Neural crest cell (in vitro differentiated cells): ENCODE measurements around the gene ASMTL. TPM values are rescaled to one million over a fixed set of nuclear protein-coding genes. Genes with fewer than 3 reads are reported as not detected.
A peak's percentile ranks its signal among the peaks of the same experiment; 100 is the strongest.

ENCODE experiments used
- DNase-seq: peaks from one replicate; pipeline ENCODE4 v3.0.0; 2021; ENCODE audit warnings: low read depth, mixed read lengths, low spot score
- H3K27ac Mint-ChIP-seq: one replicate; pipeline ENCODE4 v1.8.0; 2021; ENCODE audit warnings: mild to moderate bottlenecking, mixed read lengths; ENCODE audit not compliant: unreplicated experiment
- H3K27me3 Mint-ChIP-seq: 2 replicates; pipeline ENCODE4 v1.8.0; 2021; ENCODE audit warnings: low read depth, mild to moderate bottlenecking, mixed read lengths
- H3K36me3 Mint-ChIP-seq: 2 replicates; pipeline ENCODE4 v1.8.0; 2021; ENCODE audit warnings: low read depth, mild to moderate bottlenecking, mixed read lengths
- H3K4me1 Mint-ChIP-seq: 2 replicates; pipeline ENCODE4 v1.8.0; 2021; ENCODE audit warnings: mixed read lengths
- H3K4me3 Mint-ChIP-seq: one replicate; pipeline ENCODE4 v1.8.0; 2021; ENCODE audit warnings: mild to moderate bottlenecking, mixed read lengths
- H3K9me3 Mint-ChIP-seq: 2 replicates; pipeline ENCODE4 v1.8.0; 2021; ENCODE audit warnings: mixed read lengths
- total RNA-seq: library from RNA; stranded (reverse); gene quantifications from 2 replicates; pipeline ENCODE4 v1.2.1, GENCODE V29; 2021
- TF ChIP-seq, protein P1 (sequence below): fragments of 200-600 bp; sonication (generic); conservative IDR thresholded peaks from 2 replicates; pipeline ENCODE4 v1.5.0; 2021; ENCODE audit warnings: antibody characterized with exemption, mild to moderate bottlenecking

The ASMTL gene
- total RNA-seq, 1 donor from 2014 or later: 37.4 TPM

DNA sequence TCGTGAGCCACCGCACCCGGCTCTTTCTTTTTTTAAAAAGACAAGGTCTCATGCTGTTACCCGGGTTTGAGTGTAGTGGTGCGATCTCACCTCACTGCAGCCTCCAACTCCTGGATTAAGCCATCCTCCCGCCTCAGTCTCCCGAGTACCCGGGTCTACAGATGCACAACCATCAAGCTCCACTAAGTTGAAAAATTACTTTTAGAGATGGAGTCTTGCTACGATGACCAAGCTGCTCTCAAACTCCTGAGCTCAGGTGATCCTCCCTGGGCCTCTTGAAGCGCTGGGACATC, 62.8 kb downstream of the ASMTL start:
- no peaks in the 10 kb centered on the region for H3K9me3 Mint-ChIP-seq
- no peak for DNase-seq
- H3K4me1 Mint-ChIP-seq: peaks cover 29% of the 10 kb centered on the region
- H3K27ac Mint-ChIP-seq: no peak overlapping the region
- H3K27me3 Mint-ChIP-seq: peaks cover 3% of the 10 kb centered on the region
- H3K4me3 Mint-ChIP-seq: peak overlapping the region; percentile 86
- TF ChIP-seq, protein P1, sequence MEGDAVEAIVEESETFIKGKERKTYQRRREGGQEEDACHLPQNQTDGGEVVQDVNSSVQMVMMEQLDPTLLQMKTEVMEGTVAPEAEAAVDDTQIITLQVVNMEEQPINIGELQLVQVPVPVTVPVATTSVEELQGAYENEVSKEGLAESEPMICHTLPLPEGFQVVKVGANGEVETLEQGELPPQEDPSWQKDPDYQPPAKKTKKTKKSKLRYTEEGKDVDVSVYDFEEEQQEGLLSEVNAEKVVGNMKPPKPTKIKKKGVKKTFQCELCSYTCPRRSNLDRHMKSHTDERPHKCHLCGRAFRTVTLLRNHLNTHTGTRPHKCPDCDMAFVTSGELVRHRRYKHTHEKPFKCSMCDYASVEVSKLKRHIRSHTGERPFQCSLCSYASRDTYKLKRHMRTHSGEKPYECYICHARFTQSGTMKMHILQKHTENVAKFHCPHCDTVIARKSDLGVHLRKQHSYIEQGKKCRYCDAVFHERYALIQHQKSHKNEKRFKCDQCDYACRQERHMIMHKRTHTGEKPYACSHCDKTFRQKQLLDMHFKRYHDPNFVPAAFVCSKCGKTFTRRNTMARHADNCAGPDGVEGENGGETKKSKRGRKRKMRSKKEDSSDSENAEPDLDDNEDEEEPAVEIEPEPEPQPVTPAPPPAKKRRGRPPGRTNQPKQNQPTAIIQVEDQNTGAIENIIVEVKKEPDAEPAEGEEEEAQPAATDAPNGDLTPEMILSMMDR: no peak
- peaks cover 29% of the 10 kb centered on the region for H3K36me3 Mint-ChIP-seq

DNA sequence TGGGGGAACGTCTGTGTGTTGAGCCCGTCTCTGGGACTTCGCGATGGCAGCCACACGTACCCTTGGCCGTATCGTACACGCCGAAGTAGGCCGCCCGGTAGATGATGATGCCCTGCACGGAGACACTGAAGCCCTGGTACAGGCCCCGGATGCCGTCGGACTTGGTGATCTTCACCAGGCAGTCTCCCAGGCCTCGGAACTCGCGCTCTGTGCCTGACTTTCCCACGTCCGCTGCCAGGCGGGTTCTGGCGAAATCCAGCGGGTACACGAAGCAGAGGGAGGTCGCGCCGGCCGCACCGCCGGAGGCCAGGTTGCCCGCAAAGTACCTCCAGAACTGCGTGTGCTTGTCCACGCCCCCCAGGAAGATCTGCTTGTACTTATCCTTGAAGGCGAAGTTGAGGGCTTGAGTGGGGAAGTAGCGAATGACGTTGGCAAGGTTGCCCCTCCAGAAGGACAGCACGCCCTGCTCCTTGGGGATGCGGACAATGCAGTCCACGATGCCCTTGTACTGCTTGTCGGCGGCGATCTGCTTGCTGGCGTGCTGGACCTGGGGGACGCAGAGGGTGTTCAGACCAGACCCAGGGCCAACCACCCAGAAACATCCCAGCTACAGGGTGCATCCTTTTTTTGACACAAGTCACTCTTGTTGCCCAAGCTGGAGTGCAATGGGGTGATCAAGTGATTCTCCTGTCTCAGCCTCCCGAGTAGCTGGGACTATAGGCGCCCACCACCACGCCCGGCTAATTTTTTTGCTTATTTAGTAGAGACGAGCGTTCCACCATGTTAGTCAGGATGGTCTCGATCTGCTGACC, 63.3 kb downstream of the ASMTL start:
- Mint-ChIP-seq H3K4me1 (peaks cover 23% of the 10 kb centered on the region), H3K27me3 (peaks cover 3% of the 10 kb centered on the region), H3K9me3 (no peaks in the 10 kb centered on the region), H3K36me3 (peaks cover 34% of the 10 kb centered on the region), H3K4me3 (peak overlapping the region; percentile 86), H3K27ac (no peak overlapping the region)
- DNase-seq: no peak
- TF ChIP-seq, protein P1: no peak

DNA sequence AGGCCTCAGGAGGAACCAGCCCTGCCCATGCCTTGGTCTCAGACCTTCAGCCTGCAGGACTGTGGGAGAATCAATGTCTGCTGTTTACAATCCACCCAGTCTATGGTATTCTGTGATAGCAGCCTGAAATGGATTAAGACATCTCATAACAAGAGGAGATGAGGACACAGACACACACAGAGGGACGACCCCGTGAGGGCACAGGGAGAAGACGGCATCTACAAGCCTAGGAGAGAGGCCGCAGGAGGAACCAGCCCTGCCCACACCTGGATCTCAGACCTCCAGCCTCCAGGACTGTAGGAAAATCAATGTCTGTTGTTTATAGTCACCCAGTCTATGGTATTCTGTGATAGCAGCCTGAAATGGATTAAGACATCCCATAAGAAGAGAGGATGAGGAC, 64.1 kb downstream of the ASMTL start:
- no peak for DNase-seq
- Mint-ChIP-seq H3K36me3 (peaks cover 34% of the 10 kb centered on the region), H3K27ac (no peak overlapping the region)

DNA sequence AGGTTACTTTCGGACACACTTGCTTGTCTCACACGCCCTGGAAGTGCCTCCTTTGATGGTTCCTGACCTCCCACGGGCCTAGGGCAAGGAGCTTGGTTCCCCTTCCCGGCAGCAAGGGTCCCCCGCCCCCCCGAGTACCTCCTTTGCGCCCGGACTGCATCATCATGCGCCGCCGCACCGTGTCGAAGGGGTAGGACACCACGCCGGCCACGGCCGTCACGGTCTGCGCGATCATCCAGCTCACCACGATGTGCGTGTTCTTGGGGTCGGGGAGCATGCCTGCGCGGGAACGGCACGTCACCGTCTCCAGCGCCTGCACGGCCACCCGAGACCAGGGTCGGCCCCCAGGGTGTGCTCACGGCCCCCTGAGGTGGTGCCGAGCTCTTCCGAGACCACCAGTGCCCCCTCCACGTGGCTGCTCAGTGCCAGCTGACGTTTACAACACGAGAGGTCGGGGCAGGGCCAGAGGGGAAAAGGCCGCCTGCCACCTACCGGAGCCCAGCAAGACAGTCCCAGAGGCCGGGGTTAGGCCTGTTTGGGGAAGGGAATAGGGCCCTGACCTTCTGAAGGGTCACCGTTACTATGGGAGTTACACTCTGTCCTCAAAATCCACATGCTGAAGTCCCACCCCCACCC, 65.5 kb downstream of the ASMTL start:
- peak overlapping the region; percentile 86 for H3K4me3 Mint-ChIP-seq
- H3K4me1 Mint-ChIP-seq: peaks cover 14% of the 10 kb centered on the region
- H3K27ac Mint-ChIP-seq: no peak overlapping the region
- peaks cover 34% of the 10 kb centered on the region for H3K36me3 Mint-ChIP-seq
- H3K27me3 Mint-ChIP-seq: peaks cover 5% of the 10 kb centered on the region
- DNase-seq: no peak
- TF ChIP-seq, protein P1: no peak
- no peaks in the 10 kb centered on the region for H3K9me3 Mint-ChIP-seq

More for the DNA sequence above, 64.1 kb downstream of the ASMTL start:
- TF ChIP-seq, protein P1: no peak
- H3K4me3 Mint-ChIP-seq: peak overlapping the region; percentile 86
- H3K27me3 Mint-ChIP-seq: peaks cover 3% of the 10 kb centered on the region
- no peaks in the 10 kb centered on the region for H3K9me3 Mint-ChIP-seq
- peaks cover 17% of the 10 kb centered on the region for H3K4me1 Mint-ChIP-seq

DNA sequence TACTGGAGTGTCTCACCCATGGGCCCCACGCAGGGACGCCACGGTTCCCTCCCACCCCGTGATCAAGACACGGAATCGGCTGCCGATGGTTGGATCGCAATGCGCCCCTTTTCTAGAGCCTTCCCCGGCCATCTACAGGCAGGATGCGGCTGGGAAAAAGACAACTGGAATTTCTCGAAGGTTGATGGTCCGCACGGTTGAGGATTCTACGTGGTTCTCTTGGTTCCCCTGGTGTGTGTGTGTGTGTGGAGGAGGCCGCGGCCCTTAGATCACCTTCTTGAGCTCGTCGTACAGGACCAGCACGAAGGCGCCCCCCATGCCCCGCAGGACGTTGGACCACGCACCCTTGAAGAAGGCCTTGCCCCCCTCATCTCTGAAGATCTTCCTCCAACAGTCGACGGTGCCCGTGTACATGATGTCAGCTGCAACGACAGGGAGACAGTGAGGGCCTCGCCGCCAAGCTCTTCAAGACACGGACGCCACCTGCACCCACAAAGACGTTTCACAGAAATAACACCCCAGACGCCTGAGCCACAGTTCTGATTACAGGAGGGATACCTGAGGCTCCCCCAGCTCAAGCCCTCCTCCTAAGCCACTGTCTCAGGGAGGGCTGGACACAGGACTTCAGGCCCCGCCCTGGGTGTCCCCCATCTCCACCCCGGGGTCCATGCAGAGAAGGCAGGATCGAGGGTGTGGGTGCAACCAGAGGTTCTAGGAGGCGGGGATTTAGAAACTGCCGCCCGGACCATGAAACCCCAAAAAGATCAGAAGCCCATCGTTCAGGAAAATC, 66.2 kb downstream of the ASMTL start:
- Mint-ChIP-seq H3K27ac (peak overlapping the region; percentile 19), H3K9me3 (no peaks in the 10 kb centered on the region), H3K36me3 (peaks cover 34% of the 10 kb centered on the region), H3K27me3 (peaks cover 5% of the 10 kb centered on the region), H3K4me1 (peaks cover 14% of the 10 kb centered on the region), H3K4me3 (peak overlapping the region; percentile 74)
- TF ChIP-seq, protein P1: no peak
- no peak for DNase-seq
